ENCODE measurements around the gene TIMD4.

TIMD4 gene

GRCh38 chr5:156963125-156963524 is at the start of gene TIMD4:
Gene TIMD4 (minus strand): TSS chr5:156963226. CDS start chr5:156963198, 28 bp downstream.
- H3K27ac ChIP-seq, result no peak within 1 kb of the TSS
- no peaks in the 10 kb centered on the region for H3K9me3 ChIP-seq (ENCODE audit: severe bottlenecking)
- no peaks in the 10 kb centered on the region for H3K36me3 ChIP-seq
- DNase-seq, result no peak
- TF ChIP-seq CTCF (IDR thresholded peaks at IDR 0.05; ENCODE audit: low read depth, low read length), result no peak
- H3K4me3 ChIP-seq (ENCODE audit: low read depth, low read length), result no peak within 1 kb of the TSS
- no peaks in the 10 kb centered on the region for H3K27me3 ChIP-seq (ENCODE audit: insufficient read depth, low read depth, severe bottlenecking)

- no peak for TF ChIP-seq CTCF (IDR thresholded peaks at IDR 0.05; ENCODE audit: low read depth, low read length)
- Histone ChIP-seq H3K4me3 (ENCODE audit: low read depth, low read length) (no peak overlapping the region), H3K9me3 (ENCODE audit: severe bottlenecking) (no peaks in the 10 kb centered on the region)
These were observed 43.2 kb upstream of the TIMD4 start for GRCh38 chr5:157006262-157006661.

GRCh38 chr5:157004893-157005551 is 42.0 kb upstream of the TIMD4 start:
- TF ChIP-seq CTCF (IDR thresholded peaks at IDR 0.05; ENCODE audit: low read depth, low read length), result no peak
- Histone ChIP-seq H3K36me3 (no peaks in the 10 kb centered on the region), H3K27me3 (ENCODE audit: insufficient read depth, low read depth, severe bottlenecking) (no peaks in the 10 kb centered on the region), H3K9me3 (ENCODE audit: severe bottlenecking) (peaks cover 4% of the 10 kb centered on the region), H3K4me3 (ENCODE audit: low read depth, low read length) (no peak overlapping the region), H3K27ac (no peak overlapping the region)
- DNase-seq, result no peak

More at GRCh38 chr5:157006262-157006661, 43.2 kb upstream of the TIMD4 start:
- Histone ChIP-seq H3K27me3 (ENCODE audit: insufficient read depth, low read depth, severe bottlenecking) (no peaks in the 10 kb centered on the region), H3K27ac (no peak overlapping the region), H3K36me3 (no peaks in the 10 kb centered on the region)
- DNase-seq, result no peak

- Histone ChIP-seq H3K9me3 (ENCODE audit: severe bottlenecking) (no peaks in the 10 kb centered on the region), H3K27ac (no peak overlapping the region), H3K27me3 (ENCODE audit: insufficient read depth, low read depth, severe bottlenecking) (no peaks in the 10 kb centered on the region), H3K36me3 (no peaks in the 10 kb centered on the region), H3K4me3 (ENCODE audit: low read depth, low read length) (no peak overlapping the region)
- no peak for TF ChIP-seq CTCF (IDR thresholded peaks at IDR 0.05; ENCODE audit: low read depth, low read length)
- DNase-seq, result no peak
These were observed 28.7 kb upstream of the TIMD4 start for GRCh38 chr5:156991714-156992113.

- DNase-seq, result no peak
- no peak overlapping the region for H3K27ac ChIP-seq
- H3K27me3 ChIP-seq (ENCODE audit: insufficient read depth, low read depth, severe bottlenecking), result no peaks in the 10 kb centered on the region
- H3K36me3 ChIP-seq, result no peaks in the 10 kb centered on the region
- H3K9me3 ChIP-seq (ENCODE audit: severe bottlenecking), result no peaks in the 10 kb centered on the region
- no peak overlapping the region for H3K4me3 ChIP-seq (ENCODE audit: low read depth, low read length)
- TF ChIP-seq CTCF (IDR thresholded peaks at IDR 0.05; ENCODE audit: low read depth, low read length), result no peak
These were observed 21.0 kb upstream of the TIMD4 start for GRCh38 chr5:156984064-156984463.

- DNase-seq, result no peak
- Histone ChIP-seq H3K27ac (no peak overlapping the region), H3K27me3 (ENCODE audit: insufficient read depth, low read depth, severe bottlenecking) (no peaks in the 10 kb centered on the region), H3K4me3 (ENCODE audit: low read depth, low read length) (no peak overlapping the region), H3K36me3 (no peaks in the 10 kb centered on the region), H3K9me3 (ENCODE audit: severe bottlenecking) (no peaks in the 10 kb centered on the region)
- TF ChIP-seq CTCF (IDR thresholded peaks at IDR 0.05; ENCODE audit: low read depth, low read length), result no peak
These were observed 18.5 kb upstream of the TIMD4 start for GRCh38 chr5:156981481-156981880.
